Chondrocyte (in vitro differentiated cells): Measurements from ENCODE around the gene NBEA. TPM values are rescaled to one million over a fixed set of nuclear protein-coding genes. Genes with fewer than 3 reads are reported as not detected.
"Not testable (repeated sequence)": the region's sequence is repeated elsewhere in the genome, so short reads cannot be mapped to it uniquely, and the experiment has no call there.

Experiments
- DNase-seq: peaks from one replicate; pipeline ENCODE4 v3.0.0; 2021; ENCODE audit warnings: mixed read lengths, low spot score
- H3K27ac Mint-ChIP-seq: one replicate; pipeline ENCODE4 v1.8.0; 2021; ENCODE audit warnings: mild to moderate bottlenecking, moderate library complexity, mixed read lengths; ENCODE audit not compliant: unreplicated experiment
- H3K27me3 Mint-ChIP-seq: 2 replicates; pipeline ENCODE4 v1.8.0; 2021; ENCODE audit warnings: low read depth, mixed read lengths
- H3K36me3 Mint-ChIP-seq: 2 replicates; pipeline ENCODE4 v1.8.0; 2021; ENCODE audit warnings: low read depth, mixed read lengths
- H3K4me1 Mint-ChIP-seq: 2 replicates; pipeline ENCODE4 v1.8.0; 2021; ENCODE audit warnings: low read depth, mild to moderate bottlenecking, mixed read lengths
- H3K4me3 Mint-ChIP-seq: one replicate; pipeline ENCODE4 v1.8.0; 2021; ENCODE audit warnings: mild to moderate bottlenecking, moderate library complexity, mixed read lengths; ENCODE audit not compliant: unreplicated experiment
- H3K9me3 Mint-ChIP-seq: 2 replicates; pipeline ENCODE4 v1.8.0; 2021; ENCODE audit warnings: low read depth, mixed read lengths
- CTCF ChIP-seq: fragments of 200-600 bp; sonication (generic); IDR thresholded peaks from 2 replicates; pipeline ENCODE4 v1.5.0; 2021; ENCODE audit warnings: antibody characterized with exemption, mild to moderate bottlenecking, moderate library complexity
- total RNA-seq: library from RNA; stranded (reverse); gene quantifications from 3 replicates; pipeline ENCODE4 v1.2.1, GENCODE V29; 2021

NBEA gene
- total RNA-seq, 1 donor from 2014 or later = 4.9 TPM

GRCh38 chr13:35039012-35039411 lies 96.9 kb downstream of the NBEA start:
- DNase-seq = no peak
- no peak for TF ChIP-seq CTCF
- peaks cover 2% of the 10 kb centered on the region for H3K36me3 Mint-ChIP-seq
- no peaks in the 10 kb centered on the region for H3K4me1 Mint-ChIP-seq
- H3K4me3 Mint-ChIP-seq = no peak overlapping the region
- no peak overlapping the region for H3K27ac Mint-ChIP-seq
- H3K27me3 Mint-ChIP-seq = no peaks in the 10 kb centered on the region
- H3K9me3 Mint-ChIP-seq = peaks cover 18% of the 10 kb centered on the region

GRCh38 chr13:35046587-35046986 lies 104.5 kb downstream of the NBEA start:
- Mint-ChIP-seq H3K27ac (no peak overlapping the region), H3K27me3 (no peaks in the 10 kb centered on the region)

GRCh38 chr13:35055705-35056104 lies 113.6 kb downstream of the NBEA start:
- Mint-ChIP-seq H3K9me3 (no peaks in the 10 kb centered on the region), H3K27ac (no peak overlapping the region), H3K4me3 (no peak overlapping the region), H3K4me1 (no peaks in the 10 kb centered on the region), H3K27me3 (no peaks in the 10 kb centered on the region), H3K36me3 (peaks cover 1% of the 10 kb centered on the region)
- TF ChIP-seq CTCF = no peak
- no peak for DNase-seq

More at GRCh38 chr13:35046587-35046986, 104.5 kb downstream of the NBEA start:
- no peaks in the 10 kb centered on the region for H3K9me3 Mint-ChIP-seq
- no peak for DNase-seq
- no peak for TF ChIP-seq CTCF
- H3K4me1 Mint-ChIP-seq = no peaks in the 10 kb centered on the region
- peaks cover 4% of the 10 kb centered on the region for H3K36me3 Mint-ChIP-seq
- no peak overlapping the region for H3K4me3 Mint-ChIP-seq

- no peaks in the 10 kb centered on the region for H3K36me3 Mint-ChIP-seq
- no peak for TF ChIP-seq CTCF
- no peak overlapping the region for H3K27ac Mint-ChIP-seq
- H3K4me3 Mint-ChIP-seq = no peak overlapping the region
- no peak for DNase-seq
- no peaks in the 10 kb centered on the region for H3K9me3 Mint-ChIP-seq
- H3K4me1 Mint-ChIP-seq = no peaks in the 10 kb centered on the region
- H3K27me3 Mint-ChIP-seq = no peaks in the 10 kb centered on the region
Measured at GRCh38 chr13:35057858-35058257, 115.8 kb downstream of the NBEA start.

GRCh38 chr13:35058585-35058984 lies 116.5 kb downstream of the NBEA start:
- H3K9me3 Mint-ChIP-seq, H3K4me3 Mint-ChIP-seq, H3K27ac Mint-ChIP-seq, H3K4me1 Mint-ChIP-seq, H3K36me3 Mint-ChIP-seq, DNase-seq, H3K27me3 Mint-ChIP-seq: not testable (repeated sequence)

GRCh38 chr13:35086667-35087066 lies 144.6 kb downstream of the NBEA start:
- no peak for TF ChIP-seq CTCF
- Mint-ChIP-seq H3K27me3 (no peaks in the 10 kb centered on the region), H3K27ac (no peak overlapping the region), H3K36me3 (peaks cover 10% of the 10 kb centered on the region), H3K4me1 (no peaks in the 10 kb centered on the region), H3K4me3 (no peak overlapping the region), H3K9me3 (peaks cover 12% of the 10 kb centered on the region)
- DNase-seq = no peak
